HG03159 (cell line): ENCODE measurements around the gene ZNRF3.
"Not testable (repeated sequence)": the region's sequence is repeated elsewhere in the genome, so short reads cannot be mapped to it uniquely, and the experiment has no call there.

Experiments used
- ATAC-seq: cut with Tn5 transposase; IDR thresholded peaks from one replicate; pipeline ENCODE4 v1.9.1; 2021; ENCODE audit warnings: mild to moderate bottlenecking, moderate library complexity; ENCODE audit not compliant: unreplicated experiment

ZNRF3 gene

DNA sequence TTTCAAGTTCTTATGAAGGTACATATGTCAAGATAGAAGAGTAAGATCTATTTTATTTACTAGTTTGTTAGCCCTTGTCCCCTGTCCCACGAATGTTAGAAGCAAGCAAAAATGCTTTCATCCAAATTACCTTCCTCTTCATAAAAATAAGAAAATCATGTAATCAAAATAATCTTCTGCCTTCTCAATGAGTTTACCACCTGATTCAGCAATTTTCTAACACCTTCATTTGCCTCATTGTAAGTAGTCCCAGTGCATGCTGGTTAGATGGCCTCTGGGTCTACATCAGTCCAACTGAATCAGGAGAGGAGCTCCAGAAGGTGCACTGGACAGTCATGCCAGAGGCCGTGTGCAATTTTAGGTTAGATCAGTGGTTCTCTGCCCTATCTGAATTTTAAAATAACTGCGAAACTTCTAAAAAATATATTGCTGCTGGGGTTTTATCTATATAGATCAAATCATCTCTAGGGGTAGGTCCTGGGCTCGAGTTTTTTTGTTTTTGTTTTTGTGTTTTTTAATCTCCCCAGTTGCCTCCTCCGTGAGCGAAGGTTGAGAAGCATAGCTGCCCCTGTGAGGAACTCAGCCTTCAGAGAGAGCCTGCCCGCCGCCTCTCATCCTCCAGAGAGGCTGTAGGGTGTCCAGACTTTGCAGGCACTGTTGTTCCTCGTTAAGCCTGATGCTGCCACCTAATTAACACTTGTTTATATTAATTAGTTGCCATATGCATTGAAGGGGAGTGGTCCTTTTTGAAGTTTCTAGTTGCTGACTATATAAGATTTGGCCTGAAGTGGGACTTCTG, 146.0 kb downstream of the ZNRF3 start:
- ATAC-seq = no peak

DNA sequence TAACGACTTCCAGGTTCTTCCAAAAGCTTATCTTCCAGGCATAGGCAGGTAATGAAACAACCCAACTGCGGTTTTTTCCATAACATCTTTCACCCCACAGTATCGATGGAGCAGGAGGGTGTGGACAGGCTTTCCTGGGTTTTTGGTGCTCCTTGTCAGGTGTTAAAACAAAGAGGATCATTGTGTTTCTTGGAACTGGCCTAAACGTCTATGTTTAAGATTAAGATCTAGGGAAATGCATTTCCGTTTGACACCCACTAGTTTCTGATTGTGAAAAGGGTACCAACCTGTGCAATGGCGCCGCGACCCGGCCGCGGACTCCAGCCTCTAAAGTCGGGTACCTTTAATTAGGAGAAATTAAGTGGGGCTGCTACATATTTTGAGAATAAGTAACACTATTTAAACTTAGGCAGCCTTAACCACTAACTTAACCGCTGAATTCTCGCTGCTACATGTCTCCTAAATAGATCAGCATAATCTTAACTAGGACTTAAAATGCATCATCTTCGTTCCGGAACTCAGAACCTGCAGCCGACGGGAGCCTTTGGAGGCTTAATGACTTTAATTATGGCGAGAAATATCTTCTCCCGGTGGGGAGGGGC, 146.7 kb downstream of the ZNRF3 start:
- ATAC-seq = no peak

DNA sequence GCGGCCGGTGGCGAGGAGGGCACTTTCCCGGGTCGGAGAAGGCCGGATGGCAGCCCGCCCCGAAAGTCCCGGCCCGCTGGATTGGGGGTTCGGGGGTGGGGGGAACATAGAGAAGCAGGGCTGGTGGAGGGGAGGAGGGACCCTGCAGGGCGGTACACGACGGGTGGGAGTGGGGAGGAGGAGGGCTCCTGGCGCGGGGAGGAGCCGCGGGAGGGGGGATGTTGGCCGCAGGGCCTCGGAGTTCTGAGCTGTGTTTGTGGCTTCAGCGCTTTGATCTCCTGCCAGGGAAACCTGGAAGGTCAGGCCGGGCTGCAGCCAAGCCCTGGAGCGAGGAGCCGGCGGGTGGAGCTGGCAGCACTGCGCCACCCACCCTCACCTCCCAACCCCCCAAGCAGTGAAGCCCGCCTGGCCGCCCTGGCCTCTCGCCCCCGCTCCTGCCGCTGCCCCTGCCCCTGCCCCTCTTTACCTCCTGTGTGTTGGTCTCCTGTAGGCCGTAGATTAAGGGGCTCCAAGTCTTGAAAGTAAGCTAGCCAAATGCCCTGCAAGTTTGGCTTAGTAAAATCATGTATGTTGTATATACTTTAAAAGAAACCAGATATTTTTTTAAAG, 147.3 kb downstream of the ZNRF3 start:
- no peak for ATAC-seq

DNA sequence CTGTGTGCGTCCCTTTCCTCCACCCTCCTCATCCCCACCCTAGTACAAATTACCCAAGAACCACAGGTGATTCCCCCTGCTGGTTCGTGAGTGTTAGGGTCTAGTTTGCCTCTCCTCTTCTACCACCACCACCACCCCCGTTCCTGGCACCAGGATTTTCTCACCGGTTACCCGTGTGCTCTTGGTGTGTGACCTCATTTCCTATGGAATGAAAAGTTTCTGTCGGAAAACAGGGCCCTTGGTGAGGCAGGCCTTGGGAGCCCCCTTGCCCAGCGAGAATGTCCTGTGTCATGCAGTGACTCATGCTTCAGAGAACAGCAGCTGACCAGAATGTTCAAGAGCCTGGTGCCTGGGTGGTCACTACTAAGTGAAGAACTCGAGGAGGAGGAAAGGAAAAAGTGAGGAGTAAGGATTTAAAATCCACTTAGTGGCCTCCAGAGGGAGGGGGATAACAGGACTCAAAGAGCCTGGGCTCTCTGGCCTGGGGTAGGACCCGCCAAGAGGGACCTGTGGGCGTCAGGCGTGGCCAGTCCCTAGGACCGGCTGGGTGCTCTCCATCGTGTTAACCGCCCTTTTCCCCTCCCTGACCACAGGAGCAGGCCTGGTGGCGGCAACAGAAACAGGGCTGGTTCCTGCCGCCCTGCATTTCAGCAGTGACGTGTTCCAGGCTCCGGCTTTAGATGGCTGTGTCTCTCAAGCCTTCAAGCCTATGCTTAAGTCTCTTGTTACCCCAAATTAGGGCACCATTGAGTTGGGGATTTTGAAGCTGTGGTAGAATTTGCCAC, 148.0 kb downstream of the ZNRF3 start:
- no peak for ATAC-seq

- ATAC-seq = no peak
Measured at GRCh38 chr22:29032014-29032475, 148.7 kb downstream of the ZNRF3 start.

DNA sequence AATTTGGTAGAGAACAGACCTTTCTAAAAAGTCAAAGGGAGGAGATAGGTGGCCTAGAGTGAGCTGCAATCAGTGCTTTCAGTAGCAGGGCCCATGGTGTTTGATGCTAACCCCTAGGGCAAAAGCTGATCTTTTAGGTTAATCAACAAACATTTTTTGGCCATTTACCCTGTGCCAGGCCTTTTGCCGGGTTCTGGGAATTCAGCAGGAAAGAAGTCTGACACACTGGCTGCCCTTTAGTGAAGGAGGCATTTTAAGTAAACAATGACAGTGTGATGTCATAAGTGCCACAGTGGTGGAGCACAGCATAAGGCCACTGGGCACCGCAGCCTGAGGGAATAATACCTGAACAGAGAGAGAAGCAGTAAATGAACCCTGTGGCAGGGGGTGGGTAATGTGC, 149.2 kb downstream of the ZNRF3 start:
- ATAC-seq = no peak

- no peak for ATAC-seq
Measured at GRCh38 chr22:29037340-29037932, 154.1 kb downstream of the ZNRF3 start.

DNA sequence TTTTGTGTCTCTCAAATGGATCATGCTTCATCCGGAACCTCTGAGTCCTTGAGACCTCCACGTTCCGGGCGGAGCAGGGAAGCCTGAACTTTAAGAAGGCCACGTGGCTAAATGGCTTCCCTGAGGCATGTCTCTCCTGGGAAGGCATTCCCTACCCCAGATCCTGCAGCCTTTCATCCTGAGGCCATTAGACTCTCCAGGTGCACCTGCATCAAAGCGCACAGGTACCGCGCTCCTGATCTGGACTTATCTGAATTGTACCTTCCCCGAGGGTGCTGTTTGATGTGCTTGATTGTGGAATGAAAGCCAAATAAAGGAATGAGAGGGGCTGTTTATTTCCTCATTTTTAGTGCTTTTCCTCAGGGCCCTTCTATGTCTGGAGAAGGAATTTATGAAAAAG, 155.8 kb downstream of the ZNRF3 start:
- ATAC-seq = no peak

- ATAC-seq = not testable (repeated sequence)
Measured at GRCh38 chr22:29039684-29040083, 156.3 kb downstream of the ZNRF3 start.

GRCh38 chr22:29040385-29041275, 157.3 kb downstream of the ZNRF3 start:
- ATAC-seq = no peak

GRCh38 chr22:29041408-29041807, 158.0 kb downstream of the ZNRF3 start:
- no peak for ATAC-seq

DNA sequence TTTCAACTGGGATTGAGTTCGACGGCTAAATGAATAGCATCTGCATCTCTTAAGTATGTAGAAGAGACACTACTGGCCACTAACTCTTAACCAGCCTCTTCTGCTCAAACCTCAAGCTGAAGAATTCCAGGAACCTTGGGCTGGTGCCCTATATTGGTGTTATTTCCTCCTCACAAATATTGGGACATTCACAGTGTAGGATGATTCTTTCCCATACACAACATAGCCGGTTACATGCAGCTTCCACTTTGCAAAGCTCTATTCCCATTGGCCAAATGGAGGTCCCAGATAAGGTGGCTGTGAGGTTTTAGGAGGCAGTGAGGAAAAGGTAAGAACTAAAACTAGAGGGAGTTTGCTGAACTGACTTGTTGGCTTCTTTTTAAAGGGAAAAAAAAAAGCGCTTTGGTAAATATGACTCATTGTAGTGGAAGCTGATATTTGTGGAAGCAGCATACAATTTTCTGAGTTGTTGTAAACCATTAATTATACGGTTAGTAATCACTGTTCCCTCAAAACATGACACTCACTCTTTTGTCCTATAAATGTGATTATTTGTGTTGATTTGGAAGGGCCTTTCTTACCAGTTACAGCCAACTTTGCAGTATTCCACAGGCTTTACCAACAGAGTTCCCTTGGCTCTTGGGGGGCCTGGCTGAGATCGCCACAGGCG, 160.7 kb downstream of the ZNRF3 start:
- no peak for ATAC-seq

DNA sequence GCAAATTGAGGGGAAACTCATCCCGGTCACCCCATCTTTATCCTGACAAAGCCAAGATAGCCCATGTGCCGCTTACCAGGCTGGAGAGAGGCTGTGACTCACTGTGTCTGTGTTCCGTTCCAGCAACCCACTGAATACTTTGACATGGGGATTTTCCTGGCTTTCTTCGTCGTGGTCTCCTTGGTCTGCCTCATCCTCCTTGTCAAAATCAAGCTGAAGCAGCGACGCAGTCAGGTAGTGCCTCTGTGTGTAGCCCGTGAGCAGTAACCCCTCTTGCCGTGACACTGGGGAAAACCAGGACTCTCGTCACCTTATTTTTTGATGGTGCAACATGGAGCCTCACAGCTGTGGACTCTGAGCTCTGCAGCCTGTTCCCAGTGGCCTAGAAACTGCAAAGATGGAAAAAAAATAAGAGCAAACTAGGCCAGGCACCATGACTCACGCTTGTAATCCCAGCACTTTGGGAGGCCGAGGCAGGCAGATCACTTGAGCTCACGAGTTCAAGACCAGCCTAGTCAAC, 161.3 kb downstream of the ZNRF3 start:
- no peak for ATAC-seq

GRCh38 chr22:29048822-29049654, 165.7 kb downstream of the ZNRF3 start:
- ATAC-seq = no peak

DNA sequence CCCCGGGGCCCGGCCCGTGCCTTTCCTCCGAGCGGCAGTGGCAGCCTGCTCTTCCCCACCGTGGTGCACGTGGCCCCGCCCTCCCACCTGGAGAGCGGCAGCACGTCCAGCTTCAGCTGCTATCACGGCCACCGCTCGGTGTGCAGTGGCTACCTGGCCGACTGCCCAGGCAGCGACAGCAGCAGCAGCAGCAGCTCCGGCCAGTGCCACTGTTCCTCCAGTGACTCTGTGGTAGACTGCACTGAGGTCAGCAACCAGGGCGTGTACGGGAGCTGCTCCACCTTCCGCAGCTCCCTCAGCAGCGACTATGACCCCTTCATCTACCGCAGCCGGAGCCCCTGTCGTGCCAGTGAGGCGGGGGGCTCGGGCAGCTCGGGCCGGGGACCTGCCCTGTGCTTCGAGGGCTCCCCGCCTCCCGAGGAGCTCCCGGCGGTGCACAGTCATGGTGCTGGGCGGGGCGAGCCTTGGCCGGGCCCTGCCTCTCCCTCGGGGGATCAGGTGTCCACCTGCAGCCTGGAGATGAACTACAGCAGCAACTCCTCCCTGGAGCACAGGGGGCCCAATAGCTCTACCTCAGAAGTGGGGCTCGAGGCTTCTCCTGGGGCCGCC, 166.4 kb downstream of the ZNRF3 start:
- no peak for ATAC-seq

- ATAC-seq = no peak
Measured at GRCh38 chr22:29050457-29050856, 167.1 kb downstream of the ZNRF3 start.

DNA sequence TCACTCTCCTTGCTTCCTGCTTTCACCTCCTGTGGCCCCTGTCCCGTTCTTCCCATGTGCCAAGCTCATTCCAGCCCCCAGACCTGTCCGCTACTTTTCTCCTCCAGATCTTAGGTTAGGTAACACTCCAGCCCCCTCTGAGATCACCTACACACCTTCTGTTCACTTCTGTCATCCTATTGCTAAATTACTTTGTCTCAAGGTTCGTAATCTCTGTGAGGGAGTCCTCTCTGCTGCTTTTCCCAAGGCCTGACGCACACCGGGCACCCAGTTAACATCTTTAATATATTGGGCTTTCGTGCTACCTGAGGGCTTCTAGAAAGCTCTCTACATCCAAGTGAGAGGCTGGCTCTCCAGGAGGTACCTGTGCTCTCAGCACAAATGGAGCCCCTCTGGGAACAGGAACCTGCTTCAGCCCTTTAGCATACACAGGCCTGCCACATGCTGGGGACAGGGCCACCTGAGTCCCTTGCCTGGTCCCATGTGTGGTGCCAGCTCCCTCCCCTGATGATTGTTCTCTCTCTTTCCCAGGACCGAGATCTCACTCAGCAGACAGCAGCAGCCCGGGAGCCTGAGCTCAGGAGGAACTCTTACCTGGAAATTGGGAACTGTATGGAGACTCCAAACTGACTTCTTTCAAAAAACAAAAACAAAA, 169.8 kb downstream of the ZNRF3 start:
- no peak for ATAC-seq
